K562 (cell line): ENCODE measurements around the gene GABRA5. TPM values are rescaled to one million over a fixed set of nuclear protein-coding genes. Genes with fewer than 3 reads are reported as not detected.

Source experiments
- ATAC-seq: fragments of 200-7000 bp; cut with Tn5 transposase; 3 replicates; pipeline ENCODE4 v1.9.1; 2020; ENCODE audit warnings: moderate library complexity
- BruUV-seq: library from RNA; stranded (reverse); fragments of 400-500 nt; replicated peaks from 2 replicates; lab custom pipeline; 2021; lab: Mats Ljungman, UMichigan
- CTCF ChIA-PET: fragments of 300-600 bp; formaldehyde crosslinking; extraction: SDS; loops from one replicate; lab custom pipeline; 2021; ENCODE audit warnings: low intra/inter-chr PET ratio; lab: Yijun Ruan, JAX
- POLR2A ChIA-PET: fragments of 300-600, 350-650 bp; sonication (Branson Sonifier 250); formaldehyde crosslinking; extraction: SDS; loops from one replicate; lab custom pipeline; 2021; ENCODE audit warnings: antibody characterized with exemption, inconsistent platforms; lab: Yijun Ruan, JAX
- DNase-seq, 4 experiments: peaks; one replicate each; pipeline versions ENCODE4 v3.0.0 to v3.0.0-alpha.2; 2011 to 2018; ENCODE audit warnings: low spot score in 3 of 4, mixed read lengths in 3 of 4; ENCODE audit errors: extremely low read depth in 1 of 4
- FAIRE-seq: peaks from 2 replicates; lab custom pipeline; 2011; peaks lifted over from hg19 to GRCh38; lab: Jason Lieb, UNC
- H2AFZ ChIP-seq: 2 replicates; pipeline ENCODE4 v1.6.0; 2011; ENCODE audit warnings: low read depth, low read length, control low read depth, inconsistent platforms
- H3K27ac ChIP-seq: fragments of 200-600 bp; 3 replicates; pipeline ENCODE4 v1.8.0; 2011; ENCODE audit warnings: low read depth, mild to moderate bottlenecking, control low read depth, inconsistent platforms, low read length, moderate library complexity, mixed read lengths; ENCODE audit errors: extremely low read depth
- H3K27me3 ChIP-seq, 2 experiments: fragments of 300-600 bp in 1 of 2; 2 replicates in 1 of 2; 3 replicates in 1 of 2; pipeline versions ENCODE4 v1.6.0 to v1.8.0; 2011; ENCODE audit warnings: inconsistent platforms in 2 of 2, low read length in 2 of 2, mild to moderate bottlenecking in 1 of 2, mixed read lengths in 1 of 2, moderate library complexity in 1 of 2; ENCODE audit not compliant: control insufficient read depth in 2 of 2, insufficient read depth in 2 of 2
- H3K36me3 ChIP-seq: fragments of 300-600 bp; 3 replicates; pipeline ENCODE4 v1.8.0; 2011; ENCODE audit warnings: mild to moderate bottlenecking, low read length, inconsistent platforms; ENCODE audit not compliant: control insufficient read depth, insufficient read depth
- H3K4me1 ChIP-seq, 2 experiments: fragments of 200-600 bp in 1 of 2; replicated peaks in 1 of 2; 2 replicates in 1 of 2; 3 replicates in 1 of 2; pipeline versions ENCODE4 v1.5.1 to v1.8.0; 2011; ENCODE audit warnings: inconsistent platforms in 2 of 2, low read length in 2 of 2, mild to moderate bottlenecking in 1 of 2, mixed read lengths in 1 of 2, moderate library complexity in 1 of 2; ENCODE audit not compliant: control insufficient read depth in 2 of 2, insufficient read depth in 2 of 2
- H3K4me2 ChIP-seq: 2 replicates; pipeline ENCODE4 v1.6.1; 2011; ENCODE audit warnings: low read length, control low read depth, inconsistent platforms, mixed read lengths; ENCODE audit not compliant: insufficient read depth
- H3K4me3 ChIP-seq: fragments of 200-600 bp; sonication (generic), shearing (Covaris generic); 2 replicates; pipeline ENCODE4 v1.5.1; 2016; ENCODE audit warnings: control low read depth, inconsistent platforms
- H3K79me2 ChIP-seq: fragments of 200-600 bp; 3 replicates; pipeline ENCODE4 v1.8.0; 2011; ENCODE audit warnings: low read length, inconsistent platforms; ENCODE audit not compliant: control insufficient read depth, insufficient read depth
- H3K9ac ChIP-seq, 2 experiments: 2 replicates each; pipeline versions ENCODE4 v1.6.0 to v1.6.1; 2011; ENCODE audit warnings: low read depth in 2 of 2, low read length in 2 of 2, control low read depth in 1 of 2, inconsistent platforms in 1 of 2, mild to moderate bottlenecking in 1 of 2, mixed read lengths in 1 of 2; ENCODE audit not compliant: insufficient read depth in 1 of 2
- H3K9me1 ChIP-seq: one replicate; pipeline ENCODE4 v1.6.0; 2011; ENCODE audit warnings: inconsistent platforms, mild to moderate bottlenecking, low read length, moderate library complexity; ENCODE audit not compliant: control insufficient read depth, insufficient read depth
- H3K9me3 ChIP-seq: replicated peaks from 2 replicates; pipeline ENCODE4 v1.5.1; 2011; ENCODE audit warnings: low read depth, low read length, inconsistent platforms; ENCODE audit not compliant: control insufficient read depth, insufficient read depth
- H4K20me1 ChIP-seq: replicated peaks from 2 replicates; pipeline ENCODE4 v1.6.1; 2011; ENCODE audit warnings: low read length, inconsistent platforms, mixed read lengths; ENCODE audit not compliant: control insufficient read depth, insufficient read depth
- ELF1 ChIP-seq: fragments of 200-800 bp; sonication (Bioruptor generic); IDR thresholded peaks from 2 replicates; pipeline ENCODE4 v1.6.1; 2016; ENCODE audit warnings: missing genetic modification characterization, missing compliant biosample characterization
- THRAP3 ChIP-seq: fragments of 450-650 bp; IDR thresholded peaks from 2 replicates; pipeline ENCODE4 v1.6.1; 2016; ENCODE audit warnings: mild to moderate bottlenecking, inconsistent platforms, borderline replicate concordance
- ZNF436 ChIP-seq: fragments of 250-450, 450-650 bp; sonication (Bioruptor Pico); formaldehyde crosslinking; IDR thresholded peaks from 2 replicates; pipeline ENCODE4 v1.7.0; 2020; ENCODE audit warnings: mild to moderate bottlenecking
- WGBS: fragments of 100-300 bp; shearing (Covaris generic); methylation state at CpG from one replicate; pipeline ENCODE4 v1.1.6; 2016; ENCODE audit warnings: low coverage, mixed read lengths; ENCODE audit not compliant: insufficient coverage; ENCODE audit errors: missing lambda C conversion rate; 5-methylcytosine and 5-hydroxymethylcytosine counted together
- in situ Hi-C: fragments of 300-500 bp; cut with MboI; formaldehyde crosslinking; loops from 4 replicates; pipeline ENCODE4 v1.15.0; 2018; ENCODE audit warnings: inconsistent platforms, mixed read lengths
- intact Hi-C: fragments of 100-400 bp; cut with micrococcal nuclease; formaldehyde crosslinking; loops from 2 replicates; pipeline ENCODE4 v1.14.2; 2022
- polyA plus RNA-seq, 8 experiments: library from polyadenylated mRNA; depleted of rRNA in 4 of 8; stranded (reverse) in 5 of 8; unstranded in 3 of 8; fragments of >200 nt; fragmentation: Nextera tagmentation in 2 of 8; fragmentation: Illumina TruSeq in 1 of 8; extraction: Ambion mirVana in 2 of 8; extraction: Trizol in 1 of 8; gene quantifications; 2 replicates each; pipeline versions ENCODE4 v1.2.1 to v1.2.3, GENCODE V29; 2011 to 2014; ENCODE audit warnings: inconsistent platforms in 1 of 8, missing spikeins in 1 of 8
- total RNA-seq, 7 experiments: library from RNA; depleted of rRNA in 6 of 7; stranded (reverse); fragments of >200 nt in 6 of 7; fragmentation: Illumina TruSeq in 2 of 7; extraction: Trizol in 2 of 7; gene quantifications; 2 replicates each; pipeline versions ENCODE4 v1.2.1 to v1.2.3, GENCODE V29; 2011 to 2021; ENCODE audit warnings: low replicate concordance in 1 of 7
- TF ChIP-seq, protein P1 (sequence below): fragments of 250-450 bp; sonication (Bioruptor Pico); IDR thresholded peaks from 2 replicates; pipeline ENCODE4 v1.8.0; 2021; ENCODE audit warnings: borderline replicate concordance, mild to moderate bottlenecking, moderate library complexity; ENCODE audit not compliant: poor library complexity, severe bottlenecking

GABRA5 gene
- total and polyA plus RNA-seq, 9 of the 15 experiments (the other 6 are each of a cell fraction or from before 2014, with no cell fraction given) = not detected

DNA sequence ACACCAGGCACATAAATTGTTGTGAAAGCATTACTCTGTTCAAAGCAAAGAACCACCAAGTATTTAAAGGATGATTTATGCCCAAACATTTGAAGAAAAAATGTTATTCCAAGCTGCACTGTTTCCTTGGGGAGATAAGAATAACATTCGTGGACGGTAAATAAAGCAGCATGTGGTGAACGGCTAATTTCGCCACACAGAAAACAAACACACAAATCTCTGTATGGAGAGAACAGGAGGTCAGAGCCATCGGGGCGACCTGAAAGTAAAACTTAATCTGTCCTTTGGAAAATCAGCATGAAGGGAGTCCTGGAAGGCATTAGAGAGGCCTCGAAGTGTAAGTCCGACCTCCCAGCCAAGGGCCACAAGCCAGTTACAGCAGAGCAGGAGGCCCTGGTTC lies 77.0 kb downstream of the GABRA5 start (continued):
- no peak for TF ChIP-seq ZNF436 (CRISPR knock-in tag)
- TF ChIP-seq THRAP3 = no peak

DNA sequence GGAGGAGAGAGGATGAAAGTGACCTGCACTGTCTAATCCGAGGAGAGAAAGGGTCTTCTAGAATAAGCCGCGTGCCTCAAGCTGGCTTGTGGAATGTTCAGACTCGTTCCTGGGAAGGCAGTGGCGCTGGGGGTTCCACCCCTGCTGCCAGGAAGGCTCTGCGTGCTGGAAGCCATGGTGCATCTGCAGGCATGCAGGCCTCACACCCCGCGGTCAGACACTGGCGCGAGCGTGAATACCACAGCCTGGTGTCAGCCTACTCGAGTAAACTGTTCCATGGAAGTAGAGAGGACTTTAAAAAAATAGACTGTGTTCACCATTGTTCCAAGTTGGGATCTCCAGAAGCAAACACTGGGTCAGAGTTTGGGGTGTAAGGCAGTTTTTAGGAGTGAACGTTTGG lies 78.2 kb downstream of the GABRA5 start:
- ATAC-seq (no peak), DNase-seq (no peak)
- Histone ChIP-seq H4K20me1 (no peaks in the 10 kb centered on the region), H3K4me2 (no peak overlapping the region), H3K27me3 (peaks cover 5 to 34% of the 10 kb centered on the region in 2 experiments; a peak in 3 of 5 replicates)
- CTCF ChIA-PET = no interaction called here
- POLR2A ChIA-PET = no interaction called here
- intact Hi-C loops = no loop called here
- TF ChIP-seq ELF1 (tag) = no peak
- TF ChIP-seq, protein P1, sequence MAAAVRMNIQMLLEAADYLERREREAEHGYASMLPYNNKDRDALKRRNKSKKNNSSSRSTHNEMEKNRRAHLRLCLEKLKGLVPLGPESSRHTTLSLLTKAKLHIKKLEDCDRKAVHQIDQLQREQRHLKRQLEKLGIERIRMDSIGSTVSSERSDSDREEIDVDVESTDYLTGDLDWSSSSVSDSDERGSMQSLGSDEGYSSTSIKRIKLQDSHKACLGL = no peak
- TF ChIP-seq, all 486 proteins: peak for 0
- Histone ChIP-seq H3K79me2 (no peaks in the 10 kb centered on the region), H3K36me3 (no peaks in the 10 kb centered on the region), H3K27ac (no peak overlapping the region), H2AFZ (no peak overlapping the region), H3K4me3 (no peak overlapping the region), H3K9me3 (no peaks in the 10 kb centered on the region), H3K9me1 (peaks cover 2% of the 10 kb centered on the region), H3K9ac (no peak overlapping the region), H3K4me1 (no peaks in the 10 kb centered on the region)
- BruUV-seq = no TSS peak
- FAIRE-seq = no peak
- in situ Hi-C loops = no loop called here
- 0% methylated on average over 10 of the region's 13 CpGs for WGBS
